Activated T-helper 1 cell treated with anti-CD3 and anti-CD28 coated beads, Interleukin-12 subunit alpha, Interleukin-12 subunit beta, Interleukin-2, Interleukin-4 antibody, amounts not matched to agents 30 ng/mL and 10 ng/mL and 1 ng/mL, durations not matched to agents 14 hours and 24 hours and 36 hours (primary cell): ENCODE measurements around the gene RANGAP1. TPM values are rescaled to one million over a fixed set of nuclear protein-coding genes. Genes with fewer than 3 reads are reported as not detected.
"Not testable (repeated sequence)": the region's sequence is repeated elsewhere in the genome, so short reads cannot be mapped to it uniquely, and the experiment has no call there.

Experiments
- DNase-seq: peaks from one replicate; pipeline ENCODE4 v3.0.0; 2021; ENCODE audit warnings: low spot score
- H3K27ac Mint-ChIP-seq: one replicate; pipeline ENCODE4 v1.8.0; 2021; ENCODE audit warnings: mild to moderate bottlenecking, mixed read lengths
- H3K27me3 Mint-ChIP-seq: one replicate; pipeline ENCODE4 v1.8.0; 2022; ENCODE audit warnings: mild to moderate bottlenecking, moderate library complexity, mixed read lengths; ENCODE audit not compliant: insufficient read depth
- H3K36me3 Mint-ChIP-seq: one replicate; pipeline ENCODE4 v1.8.0; 2021; ENCODE audit warnings: low read depth, mixed read lengths
- H3K4me1 Mint-ChIP-seq: one replicate; pipeline ENCODE4 v1.8.0; 2021; ENCODE audit warnings: low read depth, mixed read lengths
- H3K4me3 Mint-ChIP-seq: one replicate; pipeline ENCODE4 v1.8.0; 2021; ENCODE audit warnings: mild to moderate bottlenecking, moderate library complexity, mixed read lengths
- H3K9me3 Mint-ChIP-seq: one replicate; pipeline ENCODE4 v1.8.0; 2021; ENCODE audit warnings: mixed read lengths
- intact Hi-C: fragments of 100-400 bp; cut with micrococcal nuclease; formaldehyde crosslinking; loops from one replicate; pipeline ENCODE4 v1.15.1; 2024
- total RNA-seq: library from RNA; stranded (reverse); gene quantifications from 2 replicates; pipeline ENCODE4 v1.2.3, GENCODE V29; 2022

Gene RANGAP1
- total RNA-seq, 1 donor from 2014 or later = 197 TPM

DNA sequence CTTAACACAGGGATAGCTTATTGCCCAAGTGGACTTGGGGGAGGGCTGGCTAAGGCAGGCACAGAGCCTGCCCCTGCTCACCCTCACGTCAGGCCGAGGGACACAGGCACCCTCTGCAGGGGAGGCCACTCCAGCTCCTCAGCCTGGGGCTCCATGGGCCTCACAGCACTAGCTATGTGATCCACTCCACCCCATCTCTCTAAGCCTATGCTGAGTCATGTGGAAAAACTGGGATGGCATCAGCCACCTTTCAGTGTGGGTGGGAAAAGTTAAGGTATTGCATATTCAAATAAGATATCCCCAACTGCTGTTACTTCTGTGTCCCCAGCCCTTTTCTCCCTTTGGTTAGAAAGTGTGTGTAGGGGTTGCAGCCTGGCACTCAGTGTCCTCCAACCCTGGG, 22.3 kb downstream of the RANGAP1 start:
- Mint-ChIP-seq H3K9me3 (no peaks in the 10 kb centered on the region), H3K4me1 (no peaks in the 10 kb centered on the region), H3K27ac (no peak overlapping the region), H3K36me3 (peaks cover 31% of the 10 kb centered on the region), H3K4me3 (no peak overlapping the region), H3K27me3 (no peaks in the 10 kb centered on the region)
- intact Hi-C loops = no loop called here
- DNase-seq = no peak

- Mint-ChIP-seq H3K9me3 (no peaks in the 10 kb centered on the region), H3K27ac (no peak overlapping the region), H3K4me1 (no peaks in the 10 kb centered on the region), H3K27me3 (no peaks in the 10 kb centered on the region), H3K4me3 (no peak overlapping the region), H3K36me3 (peaks cover 28% of the 10 kb centered on the region)
- intact Hi-C loops = no loop called here
- DNase-seq = no peak
These were observed 23.7 kb downstream of the RANGAP1 start for GRCh38 chr22:41262250-41262765.

- Mint-ChIP-seq H3K27me3 (no peaks in the 10 kb centered on the region), H3K36me3 (peaks cover 31% of the 10 kb centered on the region), H3K4me1 (no peaks in the 10 kb centered on the region), H3K9me3 (no peaks in the 10 kb centered on the region), H3K4me3 (no peak overlapping the region), H3K27ac (no peak overlapping the region)
- intact Hi-C loops = no loop called here
- DNase-seq = no peak
These were observed 24.3 kb downstream of the RANGAP1 start for GRCh38 chr22:41261541-41262249.

- H3K4me3 Mint-ChIP-seq = no peak overlapping the region
- no peaks in the 10 kb centered on the region for H3K9me3 Mint-ChIP-seq
- DNase-seq = no peak
- H3K27me3 Mint-ChIP-seq = no peaks in the 10 kb centered on the region
- H3K27ac Mint-ChIP-seq = no peak overlapping the region
- H3K4me1 Mint-ChIP-seq = no peaks in the 10 kb centered on the region
- intact Hi-C loops = no loop called here
- H3K36me3 Mint-ChIP-seq = peaks cover 31% of the 10 kb centered on the region
These were observed 25.1 kb downstream of the RANGAP1 start for GRCh38 chr22:41260871-41261270.

GRCh38 chr22:41259756-41260155, 26.2 kb downstream of the RANGAP1 start:
- DNase-seq, H3K9me3 Mint-ChIP-seq, H3K27ac Mint-ChIP-seq, H3K4me1 Mint-ChIP-seq, H3K27me3 Mint-ChIP-seq, intact Hi-C loops, H3K4me3 Mint-ChIP-seq: not testable (repeated sequence)
- peaks cover 24% of the 10 kb centered on the region for H3K36me3 Mint-ChIP-seq

DNA sequence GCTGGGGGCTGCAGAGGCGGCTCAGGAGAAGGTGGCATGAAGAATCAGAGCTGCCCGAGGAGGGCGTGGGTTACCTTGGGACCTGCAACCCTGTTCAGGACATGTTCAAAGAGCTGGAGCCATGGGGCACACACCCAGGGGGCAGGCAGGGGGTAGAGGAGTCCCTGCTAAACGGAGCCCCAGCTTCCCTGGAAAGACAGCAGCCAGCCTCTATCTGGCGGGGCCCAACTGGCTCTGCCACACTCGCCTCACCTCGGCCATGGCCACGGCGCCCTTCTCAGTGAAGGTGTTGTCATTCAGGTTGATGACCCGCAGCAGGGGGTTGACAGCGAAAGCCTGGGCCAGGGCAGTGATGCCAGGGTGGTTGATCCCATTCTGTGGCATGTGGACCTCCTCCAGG, 28.3 kb downstream of the RANGAP1 start:
- H3K9me3 Mint-ChIP-seq = no peaks in the 10 kb centered on the region
- peaks cover 24% of the 10 kb centered on the region for H3K36me3 Mint-ChIP-seq
- H3K4me1 Mint-ChIP-seq = no peaks in the 10 kb centered on the region
- DNase-seq = no peak
- intact Hi-C loops = no loop called here
- H3K4me3 Mint-ChIP-seq = no peak overlapping the region
- no peak overlapping the region for H3K27ac Mint-ChIP-seq
- no peaks in the 10 kb centered on the region for H3K27me3 Mint-ChIP-seq

DNA sequence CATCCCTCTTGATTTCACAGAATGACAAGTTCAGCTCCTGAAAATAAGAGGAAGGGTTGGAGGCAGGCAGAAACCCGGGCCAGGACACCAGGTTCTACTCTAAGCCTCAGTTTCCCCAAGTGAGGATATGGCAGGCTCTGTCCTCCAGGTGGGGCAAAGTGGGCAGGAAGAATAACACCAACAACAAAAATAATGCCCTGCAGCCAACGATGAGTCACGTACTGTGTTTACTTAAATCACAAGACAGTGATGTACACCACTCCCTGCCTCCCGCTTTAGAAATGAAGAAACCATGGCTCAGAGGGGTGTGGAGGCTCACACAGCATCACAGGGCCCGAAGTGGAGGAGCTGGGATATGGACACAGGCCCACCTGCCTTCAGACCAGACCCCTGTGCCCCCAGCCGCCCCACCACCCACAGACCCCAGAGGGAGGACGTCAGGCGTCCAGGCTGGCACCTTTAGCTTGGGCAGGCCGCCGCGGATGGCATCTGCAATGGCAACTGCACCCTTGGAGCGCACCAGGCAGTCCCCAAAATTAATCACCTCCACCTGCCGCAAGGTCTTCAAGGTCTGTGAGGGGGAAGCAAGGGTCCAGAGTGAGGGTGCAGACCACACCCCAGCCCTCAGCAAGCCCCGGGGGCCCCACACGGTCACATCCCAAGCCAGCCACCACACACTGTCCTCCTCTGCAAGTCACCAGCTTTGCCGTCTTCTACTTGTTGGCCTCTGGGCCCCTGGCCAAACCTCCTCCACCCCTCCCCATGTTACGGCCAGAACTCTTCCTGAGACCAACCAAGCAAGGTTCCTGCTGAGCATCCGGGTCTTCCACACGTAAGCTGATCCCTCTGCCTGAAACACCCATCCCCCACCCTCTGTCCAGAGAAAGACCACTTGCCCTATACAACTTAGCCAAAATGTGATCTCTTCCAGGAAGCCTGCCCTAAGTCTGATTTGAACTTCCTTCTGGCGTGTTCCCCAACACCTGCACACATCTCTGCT, 29.4 kb downstream of the RANGAP1 start:
- Mint-ChIP-seq H3K4me3 (no peak overlapping the region), H3K27me3 (no peaks in the 10 kb centered on the region), H3K36me3 (peaks cover 24% of the 10 kb centered on the region), H3K4me1 (no peaks in the 10 kb centered on the region), H3K27ac (no peak overlapping the region), H3K9me3 (no peaks in the 10 kb centered on the region)
- intact Hi-C loops = no loop called here
- DNase-seq = no peak

DNA sequence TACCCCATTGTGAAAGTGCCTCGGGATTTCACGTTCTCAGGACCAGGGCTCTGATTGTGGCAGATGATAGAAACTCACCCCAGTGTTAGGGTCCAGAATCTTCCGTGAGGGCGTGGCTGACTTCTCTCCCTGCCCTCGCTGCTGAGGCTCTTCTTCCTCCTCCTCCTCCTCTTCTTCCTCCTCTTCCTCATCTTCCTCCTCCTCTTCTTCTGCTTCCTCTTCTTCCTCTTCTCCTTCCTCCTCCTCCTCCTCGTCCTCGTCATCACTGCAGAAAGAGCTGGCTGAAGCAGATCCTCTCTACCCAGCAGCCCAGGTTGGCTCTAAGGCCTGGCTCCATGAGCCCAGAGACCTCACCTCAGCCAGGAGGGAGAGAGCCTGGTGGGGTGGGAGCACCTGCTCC, 31.8 kb downstream of the RANGAP1 start:
- Mint-ChIP-seq H3K27ac (no peak overlapping the region), H3K36me3 (peaks cover 36% of the 10 kb centered on the region), H3K4me1 (no peaks in the 10 kb centered on the region), H3K9me3 (no peaks in the 10 kb centered on the region), H3K4me3 (no peak overlapping the region), H3K27me3 (no peaks in the 10 kb centered on the region)
- no peak for DNase-seq
- intact Hi-C loops = no loop called here

- Mint-ChIP-seq H3K27me3 (no peaks in the 10 kb centered on the region), H3K36me3 (peaks cover 34% of the 10 kb centered on the region), H3K27ac (no peak overlapping the region)
These were observed 33.6 kb downstream of the RANGAP1 start for GRCh38 chr22:41252365-41252764.

GRCh38 chr22:41250127-41250526, 35.9 kb downstream of the RANGAP1 start:
- Mint-ChIP-seq H3K36me3 (peaks cover 32% of the 10 kb centered on the region), H3K9me3 (no peaks in the 10 kb centered on the region), H3K27me3 (no peaks in the 10 kb centered on the region), H3K27ac (no peak overlapping the region), H3K4me3 (no peak overlapping the region), H3K4me1 (no peaks in the 10 kb centered on the region)
- no peak for DNase-seq
- intact Hi-C loops = no loop called here

More at GRCh38 chr22:41252365-41252764, 33.6 kb downstream of the RANGAP1 start:
- no peaks in the 10 kb centered on the region for H3K4me1 Mint-ChIP-seq
- H3K4me3 Mint-ChIP-seq = no peak overlapping the region
- intact Hi-C loops = no loop called here
- DNase-seq = no peak
- H3K9me3 Mint-ChIP-seq = no peaks in the 10 kb centered on the region

- no peaks in the 10 kb centered on the region for H3K9me3 Mint-ChIP-seq
- no peak overlapping the region for H3K27ac Mint-ChIP-seq
- peaks cover 30% of the 10 kb centered on the region for H3K36me3 Mint-ChIP-seq
- H3K4me1 Mint-ChIP-seq = no peaks in the 10 kb centered on the region
- DNase-seq = no peak
- no peaks in the 10 kb centered on the region for H3K27me3 Mint-ChIP-seq
- intact Hi-C loops = no loop called here
- H3K4me3 Mint-ChIP-seq = no peak overlapping the region
These were observed 36.5 kb downstream of the RANGAP1 start for GRCh38 chr22:41249442-41249841.

GRCh38 chr22:41248758-41249157, 37.2 kb downstream of the RANGAP1 start:
- no peak overlapping the region for H3K4me3 Mint-ChIP-seq
- no peaks in the 10 kb centered on the region for H3K9me3 Mint-ChIP-seq
- intact Hi-C loops = no loop called here
- H3K4me1 Mint-ChIP-seq = no peaks in the 10 kb centered on the region
- peaks cover 28% of the 10 kb centered on the region for H3K36me3 Mint-ChIP-seq
- no peaks in the 10 kb centered on the region for H3K27me3 Mint-ChIP-seq
- H3K27ac Mint-ChIP-seq = no peak overlapping the region
- no peak for DNase-seq

GRCh38 chr22:41248314-41248713, 37.7 kb downstream of the RANGAP1 start:
- no peak for DNase-seq
- H3K27me3 Mint-ChIP-seq = no peaks in the 10 kb centered on the region
- H3K27ac Mint-ChIP-seq = no peak overlapping the region
- H3K4me3 Mint-ChIP-seq = no peak overlapping the region
- peaks cover 26% of the 10 kb centered on the region for H3K36me3 Mint-ChIP-seq
- H3K9me3 Mint-ChIP-seq = no peaks in the 10 kb centered on the region
- intact Hi-C loops = no loop called here
- H3K4me1 Mint-ChIP-seq = no peaks in the 10 kb centered on the region
